ENCODE results near the gene ADAT3. TPM values are rescaled to one million over a fixed set of nuclear protein-coding genes. Genes with fewer than 3 reads are reported as not detected.

Gene ADAT3
- total RNA-seq, 2 donors from 2014 or later = 9.9 to 13.8 TPM

- Histone ChIP-seq H3K27ac (ENCODE audit: low read depth, low read length) (no peak overlapping the region), H3K9ac (ENCODE audit: extremely low read depth, low read length, poor library complexity, severe bottlenecking) (peak overlapping the region; percentile 64), H3K4me1 (ENCODE audit: control insufficient read depth, insufficient read depth, low read length) (peaks cover 28% of the 10 kb centered on the region), H3K9me3 (ENCODE audit: control insufficient read depth, low read length) (no peaks in the 10 kb centered on the region), H3K4me3 (ENCODE audit: low read length) (peak overlapping the region; percentile 65), H3K36me3 (ENCODE audit: control insufficient read depth, insufficient read depth, low read length) (no peaks in the 10 kb centered on the region), H3K27me3 (ENCODE audit: control insufficient read depth, insufficient read depth, low read length, poor library complexity, severe bottlenecking) (no peaks in the 10 kb centered on the region)
- Mint-ChIP-seq H3K27me3 (ENCODE audit: insufficient read depth) (peaks cover 7% of the 10 kb centered on the region), H3K4me3 (peak overlapping the region; percentile 52), H3K9me3 (no peaks in the 10 kb centered on the region), H3K4me1 (peaks cover 34% of the 10 kb centered on the region), H3K36me3 (ENCODE audit: low read depth) (no peaks in the 10 kb centered on the region), H3K27ac (peak overlapping the region; percentile 74)
- WGBS, 2 experiments (ENCODE audit: insufficient coverage in 1 of 2, insufficient read length in 1 of 2) = 19 to 28% methylated on average over 8 to 18 of the region's 18 CpGs
- TF ChIP-seq CTCF (conservative IDR thresholded peaks at IDR 0.05) = peak; percentile 39
- peak; percentile 83 for DNase-seq
These were observed 45.8 kb upstream of the ADAT3 start for GRCh38 chr19:1859331-1859781.

- no peak for TF ChIP-seq CTCF (conservative IDR thresholded peaks at IDR 0.05)
- Mint-ChIP-seq H3K9me3 (no peaks in the 10 kb centered on the region), H3K27me3 (ENCODE audit: insufficient read depth) (peaks cover 7% of the 10 kb centered on the region), H3K4me3 (peak overlapping the region; percentile 85), H3K36me3 (ENCODE audit: low read depth) (no peaks in the 10 kb centered on the region), H3K27ac (no peak overlapping the region), H3K4me1 (peaks cover 27% of the 10 kb centered on the region)
- Histone ChIP-seq H3K36me3 (ENCODE audit: control insufficient read depth, insufficient read depth, low read length) (no peaks in the 10 kb centered on the region), H3K4me3 (ENCODE audit: low read length) (peak overlapping the region; percentile 89), H3K27ac (ENCODE audit: low read depth, low read length) (no peak overlapping the region), H3K4me1 (ENCODE audit: control insufficient read depth, insufficient read depth, low read length) (peaks cover 25% of the 10 kb centered on the region), H3K9me3 (ENCODE audit: control insufficient read depth, low read length) (no peaks in the 10 kb centered on the region), H3K27me3 (ENCODE audit: control insufficient read depth, insufficient read depth, low read length, poor library complexity, severe bottlenecking) (no peaks in the 10 kb centered on the region), H3K9ac (ENCODE audit: extremely low read depth, low read length, poor library complexity, severe bottlenecking) (peak overlapping the region; percentile 64)
- DNase-seq = peak; percentile 79
- 23% methylated on average over 7 to 32 of the region's 32 CpGs for WGBS, 2 experiments (ENCODE audit: insufficient coverage in 1 of 2, insufficient read length in 1 of 2)
These were observed 45.0 kb upstream of the ADAT3 start for GRCh38 chr19:1860042-1860775.

GRCh38 chr19:1860821-1861598 lies 44.2 kb upstream of the ADAT3 start:
- WGBS, 2 experiments (ENCODE audit: insufficient coverage in 1 of 2, insufficient read length in 1 of 2) = 23 to 32% methylated on average over 15 to 28 of the region's 28 CpGs
- H3K4me3 ChIP-seq (ENCODE audit: low read length) = peak overlapping the region; percentile 89
- no peaks in the 10 kb centered on the region for H3K9me3 ChIP-seq (ENCODE audit: control insufficient read depth, low read length)
- Mint-ChIP-seq H3K4me1 (peaks cover 27% of the 10 kb centered on the region), H3K27ac (no peak overlapping the region), H3K27me3 (ENCODE audit: insufficient read depth) (peaks cover 7% of the 10 kb centered on the region), H3K9me3 (no peaks in the 10 kb centered on the region), H3K36me3 (ENCODE audit: low read depth) (no peaks in the 10 kb centered on the region), H3K4me3 (peak overlapping the region; percentile 85)
- H3K9ac ChIP-seq (ENCODE audit: extremely low read depth, low read length, poor library complexity, severe bottlenecking) = peak overlapping the region; percentile 64
- no peak for DNase-seq
- no peaks in the 10 kb centered on the region for H3K27me3 ChIP-seq (ENCODE audit: control insufficient read depth, insufficient read depth, low read length, poor library complexity, severe bottlenecking)
- no peaks in the 10 kb centered on the region for H3K36me3 ChIP-seq (ENCODE audit: control insufficient read depth, insufficient read depth, low read length)
- TF ChIP-seq CTCF (conservative IDR thresholded peaks at IDR 0.05) = no peak
- peaks cover 22% of the 10 kb centered on the region for H3K4me1 ChIP-seq (ENCODE audit: control insufficient read depth, insufficient read depth, low read length)
- H3K27ac ChIP-seq (ENCODE audit: low read depth, low read length) = no peak overlapping the region

Data from endodermal cell (in vitro differentiated cells).